GM06990 (cell line): ENCODE results near the gene HHIPL1.

Experiments
- DNase-seq: peaks from one replicate; pipeline ENCODE4 v3.0.0-alpha.2; 2011; ENCODE audit not compliant: insufficient read length; ENCODE audit errors: extremely low read depth
- H3K27me3 ChIP-seq: replicated peaks from 2 replicates; pipeline ENCODE4 v1.6.0; 2011; ENCODE audit warnings: low read length; ENCODE audit not compliant: control insufficient read depth, insufficient read depth
- H3K36me3 ChIP-seq: 2 replicates; pipeline ENCODE4 v1.5.1; 2011; ENCODE audit warnings: low read length; ENCODE audit not compliant: control insufficient read depth, insufficient read depth
- H3K4me3 ChIP-seq: replicated peaks from 2 replicates; pipeline ENCODE4 v1.5.1; 2011; ENCODE audit warnings: low read depth, mild to moderate bottlenecking, control low read depth, low read length
- CTCF ChIP-seq: IDR thresholded peaks from 2 replicates; pipeline ENCODE4 v1.5.1; 2011; ENCODE audit warnings: low read length, control low read depth, mild to moderate bottlenecking, inconsistent platforms; ENCODE audit not compliant: insufficient read depth, poor library complexity, severe bottlenecking

The HHIPL1 gene

GRCh38 chr14:99684410-99684934 lies 39.5 kb downstream of the HHIPL1 start:
- H3K27me3 ChIP-seq: peaks cover 2% of the 10 kb centered on the region
- H3K4me3 ChIP-seq: peak overlapping the region; percentile 58
- no peaks in the 10 kb centered on the region for H3K36me3 ChIP-seq
- TF ChIP-seq CTCF: no peak
- DNase-seq: no peak

- DNase-seq: no peak
- no peak for TF ChIP-seq CTCF
- H3K27me3 ChIP-seq: peaks cover 3% of the 10 kb centered on the region
- no peaks in the 10 kb centered on the region for H3K36me3 ChIP-seq
- no peak overlapping the region for H3K4me3 ChIP-seq
Observed at GRCh38 chr14:99685151-99685591, 40.2 kb downstream of the HHIPL1 start.

GRCh38 chr14:99685596-99685995 lies 40.7 kb downstream of the HHIPL1 start:
- TF ChIP-seq CTCF: no peak
- no peak for DNase-seq

GRCh38 chr14:99686557-99687283 lies 41.8 kb downstream of the HHIPL1 start:
- peaks cover 3% of the 10 kb centered on the region for H3K27me3 ChIP-seq
- TF ChIP-seq CTCF: no peak
- H3K4me3 ChIP-seq: no peak overlapping the region

More at GRCh38 chr14:99685596-99685995, 40.7 kb downstream of the HHIPL1 start:
- Histone ChIP-seq H3K36me3 (no peaks in the 10 kb centered on the region), H3K27me3 (peaks cover 3% of the 10 kb centered on the region), H3K4me3 (no peak overlapping the region)

GRCh38 chr14:99687284-99688209 lies 42.6 kb downstream of the HHIPL1 start:
- Histone ChIP-seq H3K36me3 (no peaks in the 10 kb centered on the region), H3K4me3 (no peak overlapping the region), H3K27me3 (peaks cover 3% of the 10 kb centered on the region)
- TF ChIP-seq CTCF: peak; percentile 79
- no peak for DNase-seq

More at GRCh38 chr14:99686557-99687283, 41.8 kb downstream of the HHIPL1 start:
- H3K36me3 ChIP-seq: no peaks in the 10 kb centered on the region
- DNase-seq: no peak
